IMR-90 (cell line): ENCODE results near the gene WDR11. TPM values are rescaled to one million over a fixed set of nuclear protein-coding genes. Genes with fewer than 3 reads are reported as not detected.

Experiments used
- ATAC-seq: fragments of 200-7000 bp; cut with Tn5 transposase; 2 replicates; pipeline ENCODE4 v1.9.1; 2020; ENCODE audit warnings: low read depth, mild to moderate bottlenecking, moderate library complexity
- BruUV-seq: library from RNA; stranded (reverse); fragments of 400-500 nt; replicated peaks from 2 replicates; lab custom pipeline; 2021; lab: Mats Ljungman, UMichigan
- CTCF ChIA-PET: fragments of 300-600 bp; formaldehyde crosslinking; extraction: SDS; loops from one replicate; lab custom pipeline; 2021; ENCODE audit warnings: antibody characterized with exemption; lab: Yijun Ruan, JAX
- POLR2A ChIA-PET: fragments of 300-600 bp; sonication (Branson Sonifier 250); formaldehyde crosslinking; loops from one replicate; lab custom pipeline; 2022; ENCODE audit warnings: antibody characterized with exemption; ENCODE audit not compliant: unreplicated experiment; lab: Charles Lee
- DNase-seq: peaks from one replicate; pipeline ENCODE4 v3.0.0; 2013
- H2AFZ ChIP-seq: replicated peaks from 2 replicates; pipeline ENCODE3; 2013; ENCODE audit warnings: low read length, mild to moderate bottlenecking; ENCODE audit not compliant: poor library complexity
- H2AK5ac ChIP-seq: 2 replicates; pipeline ENCODE4 v1.6.1; 2013; ENCODE audit warnings: low read depth, low read length, inconsistent platforms
- H2AK9ac ChIP-seq: replicated peaks from 2 replicates; pipeline ENCODE3; 2013; ENCODE audit warnings: mild to moderate bottlenecking, low read depth, low read length, moderate library complexity; ENCODE audit not compliant: poor library complexity
- H2BK120ac ChIP-seq: 2 replicates; pipeline ENCODE4 v1.6.1; 2013; ENCODE audit warnings: low read depth, low read length, inconsistent platforms
- H2BK15ac ChIP-seq: 3 replicates; pipeline ENCODE4 v1.6.1; 2013; ENCODE audit warnings: low read depth, low read length, inconsistent platforms
- H2BK20ac ChIP-seq: 2 replicates; pipeline ENCODE4 v1.6.1; 2013; ENCODE audit warnings: low read depth, mild to moderate bottlenecking, inconsistent platforms, low read length, moderate library complexity
- H2BK5ac ChIP-seq: 2 replicates; pipeline ENCODE4 v1.6.1; 2013; ENCODE audit warnings: mild to moderate bottlenecking, low read depth, low read length, inconsistent platforms; ENCODE audit not compliant: poor library complexity, severe bottlenecking
- H3K14ac ChIP-seq: replicated peaks from 2 replicates; pipeline ENCODE4 v1.6.1; 2013; ENCODE audit warnings: low read depth, low read length, inconsistent platforms
- H3K18ac ChIP-seq: 2 replicates; pipeline ENCODE4 v1.6.1; 2013; ENCODE audit warnings: low read depth, low read length, control low read depth
- H3K23ac ChIP-seq: 2 replicates; pipeline ENCODE4 v1.6.1; 2013; ENCODE audit warnings: low read depth, low read length, inconsistent platforms
- H3K27ac ChIP-seq: 2 replicates; pipeline ENCODE4 v1.5.1; 2013; ENCODE audit warnings: mild to moderate bottlenecking, control low read depth, low read length; ENCODE audit not compliant: insufficient read depth
- H3K27me3 ChIP-seq: 2 replicates; pipeline ENCODE4 v1.6.1; 2013; ENCODE audit warnings: low read length; ENCODE audit not compliant: control insufficient read depth, insufficient read depth
- H3K36me3 ChIP-seq: 2 replicates; pipeline ENCODE4 v1.6.1; 2013; ENCODE audit warnings: low read length, mixed read lengths; ENCODE audit not compliant: control insufficient read depth, insufficient read depth
- H3K4ac ChIP-seq: 2 replicates; pipeline ENCODE4 v1.6.1; 2013; ENCODE audit warnings: low read depth, low read length, inconsistent platforms
- H3K4me1 ChIP-seq: 2 replicates; pipeline ENCODE4 v1.6.1; 2013; ENCODE audit warnings: low read length, mixed read lengths; ENCODE audit not compliant: control insufficient read depth, insufficient read depth
- H3K4me2 ChIP-seq: 2 replicates; pipeline ENCODE4 v1.6.1; 2013; ENCODE audit warnings: low read depth, mild to moderate bottlenecking, control low read depth, low read length, moderate library complexity
- H3K4me3 ChIP-seq: 2 replicates; pipeline ENCODE4 v1.5.1; 2013; ENCODE audit warnings: low read depth, mild to moderate bottlenecking, control low read depth, low read length, moderate library complexity; ENCODE audit not compliant: insufficient read depth
- H3K56ac ChIP-seq: 2 replicates; pipeline ENCODE4 v1.6.1; 2013; ENCODE audit warnings: low read length, inconsistent platforms; ENCODE audit not compliant: insufficient read depth; ENCODE audit errors: extremely low read depth
- H3K79me1 ChIP-seq, 2 experiments: 2 replicates each; pipeline ENCODE4 v1.6.1; 2013; ENCODE audit warnings: low read length in 2 of 2, inconsistent platforms in 1 of 2, low read depth in 1 of 2
- H3K9ac ChIP-seq: 2 replicates; pipeline ENCODE4 v1.6.1; 2013; ENCODE audit warnings: low read depth, low read length, control low read depth
- H3K9me1 ChIP-seq: 2 replicates; pipeline ENCODE4 v1.6.1; 2013; ENCODE audit warnings: low read length, inconsistent platforms; ENCODE audit not compliant: insufficient read depth
- H3K9me3 ChIP-seq: 2 replicates; pipeline ENCODE4 v1.6.1; 2013; ENCODE audit warnings: low read length; ENCODE audit not compliant: control insufficient read depth, insufficient read depth
- H4K20me1 ChIP-seq: 2 replicates; pipeline ENCODE4 v1.6.1; 2013; ENCODE audit warnings: low read length, inconsistent platforms; ENCODE audit not compliant: insufficient read depth
- H4K5ac ChIP-seq: 2 replicates; pipeline ENCODE4 v1.6.1; 2013; ENCODE audit warnings: mild to moderate bottlenecking, low read depth, low read length, control low read depth
- H4K8ac ChIP-seq, 2 experiments: 2 replicates each; pipeline ENCODE4 v1.6.1; 2013; ENCODE audit warnings: low read depth in 2 of 2, low read length in 2 of 2, control low read depth in 1 of 2, inconsistent platforms in 1 of 2
- H4K91ac ChIP-seq: 2 replicates; pipeline ENCODE4 v1.6.1; 2013; ENCODE audit warnings: low read depth, low read length, inconsistent platforms; ENCODE audit not compliant: insufficient read depth
- BHLHE40 ChIP-seq: fragments of 150-350 bp; IDR thresholded peaks from 2 replicates; pipeline ENCODE4 v1.6.1; 2016; ENCODE audit warnings: mild to moderate bottlenecking, low read depth, low read length
- FOS ChIP-seq: fragments of 150-350 bp; IDR thresholded peaks from 2 replicates; pipeline ENCODE4 v1.6.1; 2016; ENCODE audit warnings: low read depth, low read length
- NFE2L2 ChIP-seq: fragments of 150-350 bp; IDR thresholded peaks from 2 replicates; pipeline ENCODE4 v1.6.1; 2016; ENCODE audit warnings: low read depth, mild to moderate bottlenecking, low read length
- WGBS, 2 experiments: methylation state at CpG; one replicate each; pipeline versions ENCODE4 v1.1.5 to v1.1.7; 2013; ENCODE audit warnings: missing lambda C conversion rate in 2 of 2; ENCODE audit not compliant: insufficient read length in 1 of 2; ENCODE audit errors: extremely low coverage in 2 of 2; 5-methylcytosine and 5-hydroxymethylcytosine counted together
- dilution Hi-C: fragments of 300-500 bp; cut with HindIII; formaldehyde crosslinking; loops from one replicate; pipeline ENCODE4 v1.14.3; 2018; ENCODE audit warnings: low sequenced_read_pairs; ENCODE audit not compliant: unreplicated experiment
- in situ Hi-C: fragments of 300-500 bp; cut with MboI; formaldehyde crosslinking; loops from 3 replicates; pipeline ENCODE4 v1.14.3; 2019; ENCODE audit warnings: low sequenced_read_pairs, inconsistent platforms, mixed read lengths
- intact Hi-C: fragments of 100-400 bp; cut with micrococcal nuclease; formaldehyde crosslinking; loops from 2 replicates; pipeline ENCODE4 v1.10.0; 2022
- polyA plus RNA-seq, 3 experiments: library from polyadenylated mRNA; depleted of rRNA; stranded (reverse); fragments of >200 nt; gene quantifications; 2 replicates each; pipeline ENCODE4 v1.2.3, GENCODE V29; 2012; ENCODE audit warnings: low replicate concordance in 1 of 3
- total RNA-seq: library from RNA; depleted of rRNA; stranded (reverse); fragments of >200 nt; gene quantifications from 2 replicates; pipeline ENCODE4 v1.2.3, GENCODE V29; 2012

Gene WDR11
- total and polyA plus RNA-seq, 2 of the 4 experiments (the other 2 are of a cell fraction): 31.6 to 62.6 TPM

DNA sequence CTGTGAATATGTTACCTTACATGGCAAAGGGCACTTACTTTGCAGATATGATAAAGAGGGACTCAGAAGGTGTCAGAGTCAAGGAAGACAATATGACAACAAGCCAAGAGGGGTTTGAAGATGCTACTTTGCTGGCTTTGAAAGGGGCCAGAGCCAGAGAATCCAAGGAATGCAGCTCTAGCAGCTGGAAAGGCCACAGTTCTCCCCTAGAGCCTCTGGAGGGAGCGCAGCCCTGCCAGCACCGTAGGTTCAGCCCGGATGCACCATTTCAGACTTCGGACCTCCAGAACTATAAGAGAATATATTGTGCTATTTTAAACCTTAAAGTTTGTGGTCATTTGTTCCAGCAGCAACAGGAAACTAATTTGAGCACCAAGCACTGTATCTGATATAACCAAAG, 32.9 kb upstream of the WDR11 start:
- BruUV-seq: no TSS peak
- Histone ChIP-seq H3K18ac (no peak overlapping the region), H3K4me1 (no peaks in the 10 kb centered on the region), H3K4me3 (no peak overlapping the region), H3K27ac (no peak overlapping the region), H2AK9ac (no peak overlapping the region), H2BK20ac (no peak overlapping the region), H3K9ac (no peak overlapping the region), H3K4me2 (no peak overlapping the region), H3K9me1 (no peaks in the 10 kb centered on the region), H2BK5ac (no peak overlapping the region), H3K4ac (no peak overlapping the region), H2AK5ac (no peak overlapping the region), H2BK15ac (no peak overlapping the region), H4K20me1 (no peaks in the 10 kb centered on the region), H3K9me3 (no peaks in the 10 kb centered on the region), H2AFZ (no peak overlapping the region), H3K79me1 (no peaks in the 10 kb centered on the region), H4K8ac (no peak overlapping the region), H3K36me3 (no peaks in the 10 kb centered on the region), H4K5ac (no peak overlapping the region), H2BK120ac (no peak overlapping the region), H4K91ac (no peak overlapping the region), H3K27me3 (no peaks in the 10 kb centered on the region), H3K23ac (no peak overlapping the region), H3K56ac (no peak overlapping the region), H3K14ac (no peak overlapping the region)
- DNase-seq (no peak), ATAC-seq (no peak)
- ChIA-PET POLR2A (no interaction called here), CTCF (no interaction called here)
- dilution Hi-C loops (no loop called here), intact Hi-C loops (no loop called here), in situ Hi-C loops (no loop called here)
- WGBS, 2 experiments: no CpG with 5 or more reads among the region's 4 CpGs
- no peak for TF ChIP-seq BHLHE40
- TF ChIP-seq NFE2L2: no peak
- TF ChIP-seq FOS: no peak
